Esophagus (tissue), 2 donors: ENCODE results near the gene LTBR. TPM values are rescaled to one million over a fixed set of nuclear protein-coding genes. Genes with fewer than 3 reads are reported as not detected.
A peak's percentile ranks its signal among the peaks of the same experiment; 100 is the strongest.

Source experiments
- H3K27ac ChIP-seq, 2 donors: one replicate each; pipeline ENCODE4 v1.5.1; 2013; ENCODE audit warnings: low read depth in 2 of 2, mild to moderate bottlenecking in 2 of 2, inconsistent platforms in 1 of 2, low read length in 1 of 2, moderate library complexity in 1 of 2
- H3K27me3 ChIP-seq, 2 donors: one replicate each; pipeline ENCODE4 v1.6.1; 2013; ENCODE audit warnings: low read length in 2 of 2, control low read depth in 1 of 2, mild to moderate bottlenecking in 1 of 2; ENCODE audit not compliant: insufficient read depth in 2 of 2, control insufficient read depth in 1 of 2
- H3K36me3 ChIP-seq, 2 donors: one replicate each; pipeline ENCODE4 v1.6.1; 2013; ENCODE audit warnings: low read length in 1 of 2; ENCODE audit not compliant: control insufficient read depth in 2 of 2, insufficient read depth in 2 of 2
- H3K4me1 ChIP-seq, 2 donors: one replicate each; pipeline ENCODE4 v1.6.1; 2013; ENCODE audit warnings: low read length in 1 of 2; ENCODE audit not compliant: control insufficient read depth in 2 of 2, insufficient read depth in 2 of 2
- H3K4me3 ChIP-seq, 2 donors: one replicate each; pipeline ENCODE4 v1.5.1; 2013; ENCODE audit warnings: low read length in 2 of 2, mild to moderate bottlenecking in 2 of 2, low read depth in 1 of 2, moderate library complexity in 1 of 2
- H3K9me3 ChIP-seq, 2 donors: one replicate each; pipeline ENCODE4 v1.6.1; 2013; ENCODE audit warnings: mild to moderate bottlenecking in 2 of 2, low read depth in 1 of 2, low read length in 1 of 2, moderate library complexity in 1 of 2; ENCODE audit not compliant: control insufficient read depth in 2 of 2, insufficient read depth in 1 of 2
- WGBS, 2 donors: extraction: QIAGEN DNeasy Blood & Tissue Kit; methylation state at CpG; one replicate each; pipeline ENCODE4 v1.1.7; 2013; 5-methylcytosine and 5-hydroxymethylcytosine counted together
- polyA plus RNA-seq, 2 donors: library from polyadenylated mRNA; stranded (reverse); fragments of 200-250 nt; gene quantifications; one replicate each; pipeline ENCODE4 v1.2.3, GENCODE V29; 2013
- donor health status: healthy with polysubstance abuse.
- donor health status: Bipolar disorder and iron deficiency.

LTBR gene
- polyA plus RNA-seq, 2 donors: 81.3 to 97.9 TPM

GRCh38 chr12:6382982-6383381 lies 980 bp upstream of the LTBR start:
- no peak overlapping the region for H3K4me3 ChIP-seq
- H3K4me1 ChIP-seq: peaks cover 13 to 37% of the 10 kb centered on the region in 2 donors
- no peaks in the 10 kb centered on the region for H3K27me3 ChIP-seq
- WGBS, 2 donors: 79% methylated on average over 6 of the region's 6 CpGs
- no peaks in the 10 kb centered on the region for H3K9me3 ChIP-seq
- peak overlapping the region; percentile 93 to 94 for H3K27ac ChIP-seq
- peaks cover 1 to 10% of the 10 kb centered on the region in 2 donors for H3K36me3 ChIP-seq

DNA sequence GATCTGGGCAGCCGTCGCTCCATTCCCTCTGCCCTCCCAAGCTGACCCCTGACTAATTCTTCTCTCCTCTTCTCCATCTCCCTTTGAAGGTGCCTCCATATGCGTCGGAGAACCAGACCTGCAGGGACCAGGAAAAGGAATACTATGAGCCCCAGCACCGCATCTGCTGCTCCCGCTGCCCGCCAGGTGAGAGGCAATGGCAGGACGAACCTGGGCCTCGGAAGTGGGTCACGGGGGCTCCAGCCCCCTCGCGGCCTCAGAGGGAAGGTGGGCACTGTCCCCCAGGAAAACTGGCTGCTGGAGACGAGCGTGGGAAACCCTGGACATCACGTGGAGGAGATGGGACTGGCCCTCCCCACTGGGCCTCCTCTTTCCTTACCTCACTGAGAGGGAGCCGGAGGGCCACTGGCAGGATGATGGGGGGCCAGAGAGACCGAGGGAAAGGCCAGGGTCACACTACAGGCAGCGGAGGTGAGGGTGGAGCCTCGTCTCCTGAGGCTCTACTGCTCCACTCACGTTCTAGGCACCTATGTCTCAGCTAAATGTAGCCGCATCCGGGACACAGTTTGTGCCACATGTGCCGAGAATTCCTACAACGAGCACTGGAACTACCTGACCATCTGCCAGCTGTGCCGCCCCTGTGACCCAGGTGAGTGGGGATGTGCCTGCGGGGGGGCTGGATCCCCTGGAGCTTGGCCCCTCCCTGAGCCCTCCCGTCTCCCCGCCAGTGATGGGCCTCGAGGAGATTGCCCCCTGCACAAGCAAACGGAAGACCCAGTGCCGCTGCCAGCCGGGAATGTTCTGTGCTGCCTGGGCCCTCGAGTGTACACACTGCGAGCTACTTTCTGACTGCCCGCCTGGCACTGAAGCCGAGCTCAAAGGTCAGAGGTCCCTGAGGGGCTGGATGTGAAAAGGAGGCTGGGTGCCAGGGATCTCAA lies 806 bp downstream of the LTBR start:
- Histone ChIP-seq H3K27me3 (no peaks in the 10 kb centered on the region), H3K36me3 (peaks cover 12 to 23% of the 10 kb centered on the region in 2 donors), H3K4me3 (peak overlapping the region; percentile 90 to 96), H3K27ac (peak overlapping the region; percentile 93 to 94), H3K9me3 (no peaks in the 10 kb centered on the region), H3K4me1 (peaks cover 10 to 37% of the 10 kb centered on the region in 2 donors)
- WGBS, 2 donors: 33 to 42% methylated on average over 35 to 36 of the region's 36 CpGs

GRCh38 chr12:6386038-6386437 lies 2.1 kb downstream of the LTBR start:
- WGBS, 2 donors: 80% methylated on average over 11 of the region's 11 CpGs
- Histone ChIP-seq H3K4me1 (peaks cover 10 to 35% of the 10 kb centered on the region in 2 donors), H3K27ac (no peak overlapping the region)

DNA sequence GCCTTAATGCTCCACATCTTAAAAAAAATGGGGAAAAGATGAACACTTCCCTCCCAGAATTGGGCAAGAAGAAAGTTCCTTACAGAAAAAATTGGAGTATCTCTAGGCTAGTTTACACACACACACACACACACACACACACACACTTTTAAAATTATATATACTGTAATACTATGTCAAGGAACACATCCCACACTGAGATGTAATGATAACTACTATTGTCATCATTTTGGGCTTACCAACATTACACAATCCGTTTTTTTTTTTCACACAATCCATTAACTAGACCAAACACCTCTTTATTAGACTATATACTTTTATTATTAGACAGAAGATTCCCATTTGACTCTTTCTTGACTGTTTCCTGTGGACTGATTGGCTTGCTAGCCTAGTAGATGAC lies 2.5 kb downstream of the LTBR start:
- H3K9me3 ChIP-seq: no peaks in the 10 kb centered on the region
- no peaks in the 10 kb centered on the region for H3K27me3 ChIP-seq
- no peak overlapping the region for H3K27ac ChIP-seq
- no peak overlapping the region for H3K4me3 ChIP-seq
- H3K36me3 ChIP-seq: peaks cover 19 to 37% of the 10 kb centered on the region in 2 donors
- H3K4me1 ChIP-seq: peaks cover 10 to 35% of the 10 kb centered on the region in 2 donors
- WGBS, 2 donors: 42 to 44% methylated on average over 1 of the region's 1 CpG

More at GRCh38 chr12:6386038-6386437, 2.1 kb downstream of the LTBR start:
- no peaks in the 10 kb centered on the region for H3K9me3 ChIP-seq
- H3K4me3 ChIP-seq: no peak overlapping the region
- peaks cover 19 to 34% of the 10 kb centered on the region in 2 donors for H3K36me3 ChIP-seq
- H3K27me3 ChIP-seq: no peaks in the 10 kb centered on the region

DNA sequence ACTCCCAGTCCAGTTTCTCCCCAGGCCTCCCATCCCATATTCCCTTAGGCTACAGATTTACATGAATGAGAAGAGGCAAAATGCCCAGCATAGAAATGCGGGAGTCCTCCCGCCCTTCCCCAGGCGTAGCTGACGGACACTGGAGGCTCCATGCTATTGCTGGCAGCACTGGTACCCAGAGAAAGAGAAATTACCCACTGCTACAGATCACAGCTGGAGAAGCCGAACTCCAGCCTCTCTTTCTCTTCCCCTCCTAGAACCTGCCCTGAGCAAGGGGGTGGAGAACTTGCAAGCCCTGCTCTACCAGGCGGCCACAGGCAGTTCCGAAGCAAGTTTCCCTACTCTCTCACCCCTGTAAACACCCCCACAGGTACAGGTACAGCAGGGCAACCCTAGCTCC lies 3.6 kb downstream of the LTBR start:
- H3K4me1 ChIP-seq: peaks cover 10 to 35% of the 10 kb centered on the region in 2 donors
- H3K27ac ChIP-seq: peak overlapping the region in 1 of 2 donors; percentile 81
- H3K27me3 ChIP-seq: no peaks in the 10 kb centered on the region
- peaks cover 19 to 37% of the 10 kb centered on the region in 2 donors for H3K36me3 ChIP-seq
- WGBS, 2 donors: 65 to 72% methylated on average over 7 of the region's 7 CpGs
- no peak overlapping the region for H3K4me3 ChIP-seq
- no peaks in the 10 kb centered on the region for H3K9me3 ChIP-seq

DNA sequence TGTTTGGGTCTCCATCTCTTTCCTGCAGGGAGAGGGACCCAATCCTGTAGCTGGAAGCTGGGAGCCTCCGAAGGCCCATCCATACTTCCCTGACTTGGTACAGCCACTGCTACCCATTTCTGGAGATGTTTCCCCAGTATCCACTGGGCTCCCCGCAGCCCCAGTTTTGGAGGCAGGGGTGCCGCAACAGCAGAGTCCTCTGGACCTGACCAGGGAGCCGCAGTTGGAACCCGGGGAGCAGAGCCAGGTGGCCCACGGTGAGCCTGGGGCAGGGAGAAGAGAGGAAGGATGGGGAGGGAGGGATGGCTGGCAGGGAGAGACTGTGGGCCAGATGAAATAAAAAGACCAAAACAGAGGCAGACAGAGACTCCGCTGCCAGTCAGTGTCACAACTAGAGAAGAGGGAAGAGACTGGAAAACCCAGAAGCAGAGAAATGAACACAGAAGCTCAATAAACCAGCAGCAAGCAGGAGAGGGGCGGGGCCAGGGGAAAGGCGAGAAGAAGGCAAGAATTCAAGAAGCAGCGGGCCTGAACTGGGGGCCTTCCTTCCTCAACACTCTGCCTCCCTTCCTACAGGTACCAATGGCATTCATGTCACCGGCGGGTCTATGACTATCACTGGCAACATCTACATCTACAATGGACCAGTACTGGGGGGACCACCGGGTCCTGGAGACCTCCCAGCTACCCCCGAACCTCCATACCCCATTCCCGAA lies 6.3 kb downstream of the LTBR start:
- Histone ChIP-seq H3K27ac (peak overlapping the region in 1 of 2 donors; percentile 27), H3K9me3 (no peaks in the 10 kb centered on the region), H3K4me1 (peaks cover 4 to 18% of the 10 kb centered on the region in 2 donors), H3K36me3 (peaks cover 25 to 40% of the 10 kb centered on the region in 2 donors), H3K4me3 (no peak overlapping the region), H3K27me3 (no peaks in the 10 kb centered on the region)
- WGBS, 2 donors: 79 to 83% methylated on average over 15 of the region's 15 CpGs

DNA sequence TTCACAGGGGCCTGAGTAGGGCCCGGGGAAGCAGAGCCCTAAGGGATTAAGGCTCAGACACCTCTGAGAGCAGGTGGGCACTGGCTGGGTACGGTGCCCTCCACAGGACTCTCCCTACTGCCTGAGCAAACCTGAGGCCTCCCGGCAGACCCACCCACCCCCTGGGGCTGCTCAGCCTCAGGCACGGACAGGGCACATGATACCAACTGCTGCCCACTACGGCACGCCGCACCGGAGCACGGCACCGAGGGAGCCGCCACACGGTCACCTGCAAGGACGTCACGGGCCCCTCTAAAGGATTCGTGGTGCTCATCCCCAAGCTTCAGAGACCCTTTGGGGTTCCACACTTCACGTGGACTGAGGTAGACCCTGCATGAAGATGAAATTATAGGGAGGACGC lies 7.1 kb downstream of the LTBR start:
- Histone ChIP-seq H3K36me3 (peaks cover 25 to 37% of the 10 kb centered on the region in 2 donors), H3K9me3 (no peaks in the 10 kb centered on the region), H3K4me1 (peaks cover 2 to 15% of the 10 kb centered on the region in 2 donors), H3K27ac (peak overlapping the region in 1 of 2 donors; percentile 26), H3K4me3 (no peak overlapping the region), H3K27me3 (no peaks in the 10 kb centered on the region)
- 85 to 87% methylated on average over 17 of the region's 17 CpGs for WGBS, 2 donors

- no peaks in the 10 kb centered on the region for H3K27me3 ChIP-seq
- 15 to 26% methylated on average over 6 of the region's 6 CpGs for WGBS, 2 donors
- H3K9me3 ChIP-seq: no peaks in the 10 kb centered on the region
- H3K27ac ChIP-seq: peak overlapping the region; percentile 66 to 86
- H3K36me3 ChIP-seq: peaks cover 25 to 34% of the 10 kb centered on the region in 2 donors
- H3K4me1 ChIP-seq: peaks cover under 1 to 10% of the 10 kb centered on the region in 2 donors
- H3K4me3 ChIP-seq: no peak overlapping the region
Observed at GRCh38 chr12:6392504-6392903, 8.5 kb downstream of the LTBR start.

GRCh38 chr12:6393109-6393508 lies 9.1 kb downstream of the LTBR start:
- peaks cover 23 to 29% of the 10 kb centered on the region in 2 donors for H3K36me3 ChIP-seq
- 86 to 90% methylated on average over 7 of the region's 7 CpGs for WGBS, 2 donors
- no peak overlapping the region for H3K27ac ChIP-seq
- no peaks in the 10 kb centered on the region for H3K27me3 ChIP-seq
- H3K9me3 ChIP-seq: no peaks in the 10 kb centered on the region
- peaks cover 0 to 5% of the 10 kb centered on the region in 2 donors for H3K4me1 ChIP-seq
- H3K4me3 ChIP-seq: no peak overlapping the region
